NCI-H1092 treated with DMSO at 0.1 percent for 48 hours (cell line): ENCODE results near the gene MIEN1.
"Not testable (repeated sequence)": the region's sequence is repeated elsewhere in the genome, so short reads cannot be mapped to it uniquely, and the experiment has no call there.

Experiments
- DNase-seq: peaks from one replicate; lab custom pipeline; 2025; lab: John Stamatoyannopoulos, UW

Gene MIEN1

DNA sequence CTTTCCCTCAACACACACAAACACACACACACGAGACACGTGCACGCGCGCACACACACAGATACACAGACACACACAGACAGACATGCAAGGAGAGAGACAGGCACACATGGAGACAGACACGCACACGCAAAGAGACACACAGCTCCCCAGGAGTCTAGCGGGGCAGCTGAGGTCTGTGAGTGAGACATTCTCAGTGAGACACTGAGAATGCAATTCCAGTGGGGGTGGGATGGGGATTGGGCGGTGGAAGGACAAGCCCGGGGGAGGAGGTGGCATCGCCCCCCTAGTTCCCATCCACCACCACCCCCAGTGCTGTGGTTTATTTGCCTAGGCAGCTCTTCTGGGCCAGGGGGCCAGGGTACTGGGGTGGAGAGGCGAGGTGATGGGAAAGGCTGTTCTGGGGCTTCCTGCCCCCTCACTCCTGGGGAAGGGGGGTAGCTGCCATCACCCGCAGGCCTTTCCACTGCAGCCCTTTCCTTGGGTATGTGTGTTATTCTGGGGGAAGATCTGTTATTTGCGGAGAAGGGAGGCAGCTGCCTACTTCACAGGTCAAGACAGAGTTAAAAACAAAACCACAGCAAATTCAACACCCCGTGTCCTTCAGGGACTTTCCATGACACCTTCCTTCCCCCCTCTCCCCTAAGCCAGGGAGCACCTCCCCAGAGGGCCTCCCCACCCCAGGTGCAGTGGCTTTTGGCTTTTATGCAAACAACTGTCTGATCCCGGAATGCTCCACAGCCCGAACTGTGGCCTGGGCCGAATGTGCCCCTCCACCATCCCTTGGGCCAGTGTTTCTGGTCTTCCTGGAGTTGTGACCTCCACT lies 25.4 kb upstream of the MIEN1 start:
- no peak for DNase-seq

DNA sequence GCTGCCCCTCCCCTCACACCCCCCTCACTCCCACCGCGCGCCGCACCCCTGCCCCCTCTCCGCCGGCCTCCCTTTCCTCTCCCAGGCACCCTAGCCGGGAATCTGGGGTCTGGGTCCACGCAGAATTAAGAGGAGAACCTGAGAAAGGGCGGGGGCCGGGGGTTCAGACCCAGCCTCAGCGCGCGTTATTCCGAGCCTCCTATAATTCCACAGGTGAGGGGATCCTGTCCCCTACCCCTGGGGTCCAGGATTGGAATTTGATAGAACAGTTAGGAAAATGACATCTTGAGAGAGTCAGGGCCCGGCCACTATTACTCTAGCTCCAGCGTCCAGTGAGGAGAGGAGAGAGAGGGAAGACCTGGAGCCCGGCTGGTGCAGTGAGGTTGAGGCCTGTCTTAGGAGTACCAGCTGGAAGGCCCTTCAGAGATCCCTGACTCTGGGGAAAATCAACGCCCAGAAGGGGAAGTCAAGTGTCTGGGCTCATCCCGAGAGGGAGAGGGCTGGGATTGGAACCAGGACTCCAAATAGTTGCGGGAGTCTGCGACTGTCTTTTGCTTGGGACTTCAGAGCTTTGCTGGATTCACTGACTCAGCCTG lies 24.7 kb upstream of the MIEN1 start:
- no peak for DNase-seq

DNA sequence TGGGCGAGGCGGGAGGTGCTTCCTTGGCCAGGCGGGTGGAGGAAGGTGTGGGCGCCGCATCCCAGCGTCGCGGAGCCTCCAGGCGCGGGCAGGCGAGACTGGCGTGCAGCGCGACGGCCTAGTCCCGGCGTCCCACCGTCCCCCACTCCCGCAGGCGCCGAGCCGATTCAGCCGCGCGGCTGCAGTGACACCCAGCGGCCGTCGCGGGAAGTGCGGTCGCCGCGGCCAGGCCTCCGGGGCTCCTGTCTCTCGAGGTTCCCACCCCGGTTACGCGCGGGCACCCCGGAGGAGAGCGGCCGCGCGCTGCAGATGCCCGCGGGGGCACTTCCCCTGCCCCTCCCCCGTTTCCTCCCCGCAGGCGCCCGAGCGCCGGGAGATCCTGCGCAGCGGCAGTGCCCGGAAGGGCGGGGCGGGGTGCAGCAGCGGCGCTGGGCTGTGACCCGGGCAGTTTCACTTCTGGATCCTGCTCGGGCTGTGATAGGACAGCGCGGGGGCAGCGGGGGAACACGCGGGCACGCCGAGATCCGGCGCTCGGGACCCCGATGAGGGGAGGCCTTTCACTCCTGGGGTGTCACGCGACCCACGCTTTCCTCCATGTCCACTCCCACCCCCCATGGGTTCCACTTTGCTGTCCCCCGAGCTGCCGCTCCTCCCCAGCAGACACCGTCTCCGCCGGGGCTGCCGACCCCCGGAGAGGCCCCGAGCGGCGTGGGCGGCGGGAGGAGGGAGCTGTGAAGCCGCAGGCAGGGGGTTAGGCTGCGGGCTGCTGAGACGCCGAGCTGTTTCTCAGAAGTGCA lies 24.0 kb upstream of the MIEN1 start:
- peak; percentile 74 for DNase-seq

DNA sequence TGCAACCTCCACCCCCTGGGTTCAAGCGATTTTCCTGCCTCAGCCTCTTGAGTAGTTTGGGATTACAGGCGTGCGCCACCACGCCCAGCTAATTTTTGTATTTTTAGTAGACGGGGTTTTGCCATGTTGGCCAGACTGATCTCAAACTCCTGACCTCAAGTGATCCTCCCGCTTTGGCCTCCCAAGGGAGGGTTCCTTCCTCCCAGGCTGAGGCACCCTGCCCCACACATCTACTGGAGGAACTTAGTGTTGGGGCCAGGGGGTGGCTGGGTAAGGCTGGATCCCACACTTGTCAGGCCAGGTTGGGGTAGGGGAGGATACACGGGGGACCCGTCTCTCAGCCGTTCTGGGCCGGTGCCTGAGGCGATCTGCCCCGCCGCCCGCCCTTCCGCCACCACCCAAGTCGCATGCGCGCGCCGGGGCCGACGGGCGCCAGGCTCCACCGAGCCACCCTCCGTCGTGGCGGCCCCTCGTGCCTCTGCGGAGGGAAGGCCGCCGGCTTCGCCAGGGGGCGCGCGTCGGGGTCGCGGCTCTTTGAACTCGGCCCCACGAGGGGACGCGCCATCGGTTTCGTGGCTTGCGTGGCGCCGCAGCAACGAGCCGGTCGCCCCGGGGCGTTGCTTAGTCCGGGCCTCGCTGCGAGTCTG lies 23.3 kb upstream of the MIEN1 start:
- DNase-seq = peak; percentile 54

DNA sequence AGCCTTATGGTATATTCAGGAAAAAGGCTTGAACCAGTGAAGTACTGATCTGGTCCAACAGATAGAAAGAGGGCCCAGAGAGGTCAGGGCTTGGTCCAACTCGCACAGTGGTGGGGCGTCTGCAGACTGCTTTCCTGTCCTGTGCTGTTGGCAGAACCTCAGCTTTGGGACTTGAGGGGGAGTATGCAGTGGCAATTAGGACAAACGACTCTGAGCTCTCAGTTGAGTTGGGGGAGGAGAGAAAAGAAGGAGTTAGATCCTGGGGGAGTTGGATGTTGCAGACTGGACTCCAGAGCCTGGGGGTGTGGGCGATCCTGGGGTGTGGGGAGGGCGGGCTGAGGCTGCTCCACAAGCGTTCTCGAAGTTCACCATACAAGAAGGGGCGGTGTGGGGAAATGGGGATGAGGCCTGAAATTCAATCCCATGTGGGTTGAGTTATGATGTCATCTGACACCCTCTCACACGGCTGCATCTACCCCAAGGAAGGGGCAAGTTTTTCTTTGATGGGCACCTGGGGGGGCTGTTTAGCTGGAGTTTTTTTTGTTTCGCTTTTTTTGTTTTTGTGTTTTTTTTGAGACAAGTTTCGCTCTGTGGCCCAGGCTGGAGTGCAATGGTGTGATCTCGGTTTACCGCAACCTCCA lies 22.0 kb upstream of the MIEN1 start:
- DNase-seq = no peak

DNA sequence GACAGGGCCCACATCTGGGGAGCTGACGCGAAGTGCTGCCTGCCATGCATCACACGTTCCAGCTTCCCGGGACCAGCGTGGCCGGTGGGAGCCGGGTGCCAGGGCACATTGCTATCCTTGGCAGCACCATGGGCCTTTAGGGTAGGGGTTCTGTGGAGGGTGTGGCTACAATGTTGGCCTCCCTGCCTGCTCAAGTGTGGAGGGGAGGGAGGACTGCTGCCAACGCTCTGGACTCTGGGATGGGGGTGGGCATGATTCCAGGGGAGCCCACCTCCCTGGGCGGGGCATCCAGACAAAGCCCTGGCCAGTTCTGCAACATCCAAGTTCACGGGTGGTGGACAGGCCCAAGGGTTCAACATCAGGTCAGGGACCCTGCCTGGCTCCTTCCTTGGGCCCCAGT lies 21.3 kb upstream of the MIEN1 start:
- no peak for DNase-seq

DNA sequence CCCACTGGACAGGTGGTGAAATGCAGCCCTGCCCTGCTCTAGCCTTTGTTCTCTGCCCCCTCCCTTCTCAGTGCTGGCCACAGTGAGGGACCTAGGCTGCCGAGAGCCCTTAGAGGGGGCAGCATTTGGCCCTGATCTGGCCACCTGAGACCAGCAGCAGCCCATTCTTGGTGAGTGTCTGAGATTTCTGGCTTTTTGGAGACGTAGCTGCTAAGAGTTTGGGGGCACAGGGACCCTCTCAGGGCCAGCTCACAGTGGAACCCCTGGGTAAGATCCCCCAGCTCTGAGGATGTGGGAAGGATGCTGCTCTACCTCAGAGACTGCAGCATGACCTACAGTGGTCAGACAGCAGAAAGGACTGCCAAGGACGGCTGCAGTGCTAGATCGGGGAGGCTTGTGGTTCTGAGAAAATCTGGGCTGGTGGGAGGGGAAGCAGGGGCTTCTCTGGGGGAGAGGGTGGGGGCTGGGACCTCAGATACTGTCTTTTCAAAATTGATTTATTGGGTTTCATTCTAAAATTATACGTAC lies 20.7 kb upstream of the MIEN1 start:
- DNase-seq = no peak

DNA sequence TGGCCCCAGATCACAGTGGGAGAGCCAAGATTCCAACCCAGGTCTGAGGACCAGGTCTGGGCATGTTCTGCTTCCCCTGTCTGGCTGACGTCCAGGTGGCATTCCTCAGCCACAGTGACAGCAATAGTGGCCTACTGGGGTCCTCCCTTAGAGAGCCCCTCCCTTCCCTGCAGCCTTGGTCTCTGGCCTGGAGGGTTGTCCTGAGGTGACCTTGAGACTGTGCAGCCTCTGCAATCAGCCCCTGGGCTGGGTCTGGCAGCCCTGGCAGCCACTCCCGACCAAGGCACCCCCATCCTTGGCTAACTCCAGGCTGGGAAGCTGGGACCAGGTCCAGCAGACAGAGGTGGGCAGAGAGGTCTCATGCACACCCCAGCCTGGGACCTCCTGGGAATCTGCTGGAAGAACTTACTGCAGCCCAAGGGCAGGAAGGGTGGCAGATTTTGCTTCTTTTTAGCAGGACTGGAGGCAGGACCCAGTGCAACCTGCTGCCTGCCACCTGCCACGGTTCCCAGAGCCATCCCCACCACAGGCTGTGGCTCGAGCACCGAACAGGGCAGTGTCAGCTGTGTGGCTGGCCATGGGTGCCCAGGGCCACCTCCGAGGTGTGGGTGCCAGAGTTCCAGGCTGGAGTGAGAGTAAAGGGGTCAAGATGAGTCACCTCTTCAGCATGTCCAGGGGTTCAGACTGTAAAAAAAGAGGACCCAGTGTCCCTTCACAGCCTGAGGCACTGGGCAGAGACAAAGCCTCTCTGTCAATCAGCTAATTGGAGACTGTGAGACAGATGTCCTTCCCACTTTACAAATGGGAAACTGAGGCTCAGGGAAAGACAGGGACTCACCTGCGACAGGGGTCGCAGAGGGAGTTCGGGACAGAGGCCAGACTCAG lies 20.0 kb upstream of the MIEN1 start:
- no peak for DNase-seq

DNA sequence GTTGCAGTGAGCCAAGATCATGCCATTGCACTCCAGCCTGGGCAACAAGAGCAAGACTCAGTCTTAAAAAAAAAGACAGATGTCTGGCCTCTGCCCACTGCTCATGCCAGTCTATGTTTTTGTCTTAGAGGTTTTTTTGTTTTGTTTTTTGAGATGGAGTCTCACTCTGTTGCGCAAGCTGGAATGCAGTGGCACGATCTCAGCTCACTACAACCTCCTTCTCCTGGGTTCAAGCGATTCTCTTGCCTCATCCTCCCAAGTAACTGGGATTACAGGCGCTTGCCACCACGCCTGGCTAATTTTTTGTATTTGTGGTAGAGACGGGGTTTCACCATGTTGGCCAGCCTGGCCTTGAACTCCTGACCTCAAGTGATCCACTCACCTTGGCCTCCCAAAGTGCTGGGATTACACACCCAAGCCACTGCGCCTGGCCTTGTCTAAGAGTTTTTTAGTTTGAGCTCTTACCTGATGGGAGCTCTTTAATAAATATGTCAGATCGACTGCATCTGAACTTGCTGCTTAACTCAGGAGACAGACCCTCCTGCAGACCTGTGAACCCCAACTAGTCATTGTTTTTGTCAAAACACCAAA lies 18.2 kb upstream of the MIEN1 start:
- DNase-seq = not testable (repeated sequence)

DNA sequence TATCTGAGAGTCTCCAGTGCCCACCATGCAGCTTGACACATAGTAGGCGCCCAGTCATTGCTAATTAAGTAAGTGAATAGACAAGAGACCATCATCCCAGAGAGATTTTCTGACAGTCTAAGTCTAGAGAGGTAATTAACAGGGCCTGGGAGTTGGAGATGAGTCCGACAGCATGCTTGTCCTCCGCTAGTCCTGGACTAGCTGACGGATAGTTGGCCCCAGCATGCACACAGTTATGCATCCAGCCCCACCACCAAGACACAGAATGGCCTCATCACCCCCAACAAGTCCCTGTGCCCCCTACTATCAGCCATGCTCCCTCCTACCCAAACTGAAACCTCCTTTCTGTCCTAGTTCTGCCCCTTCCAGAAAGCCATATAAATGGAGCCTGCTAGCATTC lies 17.4 kb upstream of the MIEN1 start:
- no peak for DNase-seq

DNA sequence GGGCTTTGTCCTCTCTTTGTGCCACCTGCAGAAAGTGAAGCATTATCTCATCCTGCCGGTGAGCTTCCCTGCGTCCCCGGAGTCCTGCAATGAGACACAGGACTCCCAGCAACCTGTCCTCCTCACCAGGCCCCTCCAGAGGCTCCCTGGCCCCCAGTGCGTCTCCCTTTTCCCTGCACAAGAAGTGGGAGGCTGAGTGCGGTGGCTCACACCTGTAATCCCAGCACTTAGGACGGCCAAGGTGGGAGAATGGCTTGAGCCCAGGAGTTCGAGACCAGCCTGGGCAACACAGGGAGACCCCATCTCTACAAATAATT lies 15.8 kb upstream of the MIEN1 start:
- DNase-seq = no peak

DNA sequence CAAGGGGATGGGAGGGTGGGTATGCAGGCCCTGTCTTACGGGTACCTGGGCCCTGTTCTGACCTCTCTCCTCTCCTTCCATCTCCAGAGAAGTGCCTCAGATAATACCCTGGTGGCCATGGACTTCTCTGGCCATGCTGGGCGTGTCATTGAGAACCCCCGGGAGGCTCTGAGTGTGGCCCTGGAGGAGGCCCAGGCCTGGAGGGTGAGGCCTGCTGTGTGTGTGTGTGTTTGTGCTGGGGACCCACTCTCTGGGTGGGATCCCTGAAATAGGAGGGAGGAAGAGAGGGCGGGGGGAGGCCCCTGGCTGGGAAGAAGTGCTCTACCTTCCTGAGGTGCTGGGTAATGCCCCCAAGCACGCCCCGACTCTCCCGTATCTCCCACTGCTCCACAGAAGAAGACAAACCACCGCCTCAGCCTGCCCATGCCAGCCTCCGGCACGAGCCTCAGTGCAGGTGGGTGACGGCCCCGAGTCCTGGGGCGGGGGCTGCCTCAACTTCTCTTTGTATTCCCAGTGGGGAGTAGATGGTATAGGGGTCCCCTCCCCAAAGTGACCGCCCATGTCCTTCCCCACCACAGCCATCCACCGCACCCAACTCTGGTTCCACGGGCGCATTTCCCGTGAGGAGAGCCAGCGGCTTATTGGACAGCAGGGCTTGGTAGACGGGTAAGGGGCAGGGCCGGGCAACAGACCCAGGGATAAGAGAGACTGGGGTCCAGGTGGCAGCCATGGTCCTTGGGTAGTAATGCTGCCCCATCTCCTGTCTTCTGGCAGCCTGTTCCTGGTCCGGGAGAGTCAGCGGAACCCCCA lies 15.2 kb upstream of the MIEN1 start:
- no peak for DNase-seq

DNA sequence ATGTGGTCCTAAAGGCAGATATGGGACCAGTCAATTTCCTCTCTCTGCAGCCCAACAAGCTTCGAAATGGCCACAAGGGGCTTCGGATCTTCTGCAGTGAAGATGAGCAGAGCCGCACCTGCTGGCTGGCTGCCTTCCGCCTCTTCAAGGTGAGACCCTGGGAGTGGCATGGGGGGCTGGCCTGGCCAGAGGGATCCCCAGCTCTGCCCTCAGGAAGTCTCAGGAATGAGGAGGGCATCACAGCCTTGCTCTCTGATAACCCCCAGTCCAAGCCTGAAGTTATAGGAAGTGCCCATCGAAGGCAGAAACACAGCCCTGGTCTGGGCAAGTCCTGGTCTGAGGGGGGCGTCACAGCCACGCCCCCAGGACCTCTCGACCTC lies 14.5 kb upstream of the MIEN1 start:
- no peak for DNase-seq

DNA sequence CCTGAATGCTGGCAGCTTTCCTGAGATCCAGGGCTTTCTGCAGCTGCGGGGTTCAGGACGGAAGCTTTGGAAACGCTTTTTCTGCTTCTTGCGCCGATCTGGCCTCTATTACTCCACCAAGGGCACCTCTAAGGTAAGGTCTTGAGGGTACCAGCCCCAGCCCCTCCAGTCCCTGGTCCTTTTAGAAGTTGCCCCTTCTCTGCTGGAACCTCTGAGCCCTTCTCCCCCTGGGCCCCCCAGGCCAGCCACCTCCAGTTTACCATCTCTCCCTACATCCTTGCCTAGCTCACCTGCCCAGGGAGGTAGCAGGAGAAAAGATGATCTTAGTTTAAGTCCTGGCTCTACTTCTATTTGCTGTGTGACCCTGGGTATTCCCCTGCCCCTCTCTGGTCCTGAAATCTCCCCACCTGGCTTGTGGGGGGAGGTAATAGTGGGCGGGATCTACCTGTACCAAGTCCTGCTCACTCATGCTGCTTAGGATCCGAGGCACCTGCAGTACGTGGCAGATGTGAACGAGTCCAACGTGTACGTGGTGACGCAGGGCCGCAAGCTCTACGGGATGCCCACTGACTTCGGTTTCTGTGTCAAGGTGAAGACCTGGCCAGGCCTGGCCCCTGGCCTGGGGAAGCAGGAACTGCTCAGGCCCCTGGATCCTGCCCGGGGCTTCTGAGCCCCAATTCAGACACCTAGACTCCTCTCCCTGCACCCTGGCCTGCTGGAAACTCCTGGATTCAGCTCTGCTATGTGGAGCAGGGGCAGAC lies 13.9 kb upstream of the MIEN1 start:
- no peak for DNase-seq

DNA sequence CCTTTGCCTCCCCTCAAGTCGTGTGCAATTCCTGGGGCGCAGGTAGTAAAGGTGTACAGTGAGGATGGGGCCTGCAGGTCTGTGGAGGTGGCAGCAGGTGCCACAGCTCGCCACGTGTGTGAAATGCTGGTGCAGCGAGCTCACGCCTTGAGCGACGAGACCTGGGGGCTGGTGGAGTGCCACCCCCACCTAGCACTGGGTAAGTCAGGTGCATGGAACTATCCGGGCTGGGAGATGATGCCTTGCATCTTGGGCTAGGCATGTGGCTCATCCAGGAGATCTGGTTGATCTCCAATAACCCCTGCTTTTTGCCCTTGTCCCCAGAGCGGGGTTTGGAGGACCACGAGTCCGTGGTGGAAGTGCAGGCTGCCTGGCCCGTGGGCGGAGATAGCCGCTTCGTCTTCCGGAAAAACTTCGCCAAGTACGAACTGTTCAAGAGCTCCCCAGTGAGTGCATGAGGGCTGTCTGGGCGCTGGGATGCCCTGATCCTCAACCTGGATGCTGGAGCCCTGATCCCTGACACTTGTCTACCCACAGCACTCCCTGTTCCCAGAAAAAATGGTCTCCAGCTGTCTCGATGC lies 12.6 kb upstream of the MIEN1 start:
- DNase-seq = no peak

DNA sequence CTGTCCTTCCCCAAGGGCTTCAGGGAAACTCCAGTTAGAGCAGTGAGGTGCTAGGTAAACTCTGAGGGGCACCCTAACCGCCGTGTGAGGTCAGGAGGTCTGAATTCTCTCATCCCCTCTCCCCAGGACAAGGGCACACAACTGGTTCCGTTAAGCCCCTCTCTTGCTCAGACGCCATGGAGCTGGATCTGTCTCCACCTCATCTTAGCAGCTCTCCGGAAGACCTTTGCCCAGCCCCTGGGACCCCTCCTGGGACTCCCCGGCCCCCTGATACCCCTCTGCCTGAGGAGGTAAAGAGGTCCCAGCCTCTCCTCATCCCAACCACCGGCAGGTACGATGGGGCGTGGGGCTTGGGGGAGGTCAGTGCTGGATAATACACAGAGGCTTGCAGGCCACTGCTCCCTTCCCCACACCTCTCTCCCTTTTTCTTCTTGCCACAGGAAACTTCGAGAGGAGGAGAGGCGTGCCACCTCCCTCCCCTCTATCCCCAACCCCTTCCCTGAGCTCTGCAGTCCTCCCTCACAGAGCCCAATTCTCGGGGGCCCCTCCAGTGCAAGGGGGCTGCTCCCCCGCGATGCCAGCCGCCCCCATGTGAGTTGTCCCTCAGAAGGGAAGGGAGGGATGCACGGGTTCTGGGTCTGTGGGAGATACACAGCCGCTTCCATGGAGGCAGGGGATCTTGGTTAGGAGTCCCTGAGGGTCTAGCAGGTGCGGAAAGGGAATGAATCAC lies 12.0 kb upstream of the MIEN1 start:
- DNase-seq = no peak

DNA sequence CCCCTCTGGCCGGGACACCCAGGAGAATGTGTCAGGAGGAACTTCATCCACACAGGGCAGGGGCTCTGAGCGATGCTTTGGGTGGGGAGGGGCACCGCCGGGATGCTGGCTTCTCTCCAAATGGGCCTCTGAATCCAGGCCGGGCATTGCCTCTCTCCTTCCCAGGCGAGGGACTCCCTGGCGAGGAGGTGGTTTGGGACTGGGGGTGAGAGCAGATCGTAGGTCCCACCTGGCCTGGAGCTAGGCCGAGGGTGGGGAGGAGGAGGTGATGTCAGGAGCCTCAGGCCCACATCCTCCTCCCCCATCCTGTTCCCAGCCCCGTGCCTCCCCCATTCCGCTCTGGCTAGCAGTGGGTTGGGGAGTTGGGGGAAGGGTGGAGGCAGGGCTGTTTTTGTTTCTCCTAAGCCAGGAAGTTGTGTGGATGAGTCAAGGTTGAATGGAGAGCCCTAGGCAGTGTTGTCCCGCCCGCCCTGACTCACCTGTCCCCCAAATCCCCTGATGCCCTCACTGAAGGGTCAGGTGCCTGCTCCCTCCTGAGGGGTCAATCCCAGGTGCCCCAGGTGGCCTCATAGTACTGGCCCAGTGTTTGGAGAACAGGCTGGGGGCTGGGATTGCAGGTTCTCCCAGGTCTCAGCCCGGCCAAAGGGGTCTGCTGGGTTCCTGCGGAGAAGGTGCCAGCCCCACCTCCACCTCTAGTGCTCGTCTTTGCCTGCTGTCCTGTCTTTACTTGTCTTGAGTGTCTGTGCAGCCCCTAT lies 10.2 kb upstream of the MIEN1 start:
- DNase-seq = no peak
